GM21576 (cell line): Measurements from ENCODE around the gene SH3PXD2B.

Experiments used
- ATAC-seq: cut with Tn5 transposase; IDR thresholded peaks from one replicate; pipeline ENCODE4 v1.9.1; 2021; ENCODE audit warnings: mild to moderate bottlenecking, moderate library complexity; ENCODE audit not compliant: unreplicated experiment

SH3PXD2B gene

DNA sequence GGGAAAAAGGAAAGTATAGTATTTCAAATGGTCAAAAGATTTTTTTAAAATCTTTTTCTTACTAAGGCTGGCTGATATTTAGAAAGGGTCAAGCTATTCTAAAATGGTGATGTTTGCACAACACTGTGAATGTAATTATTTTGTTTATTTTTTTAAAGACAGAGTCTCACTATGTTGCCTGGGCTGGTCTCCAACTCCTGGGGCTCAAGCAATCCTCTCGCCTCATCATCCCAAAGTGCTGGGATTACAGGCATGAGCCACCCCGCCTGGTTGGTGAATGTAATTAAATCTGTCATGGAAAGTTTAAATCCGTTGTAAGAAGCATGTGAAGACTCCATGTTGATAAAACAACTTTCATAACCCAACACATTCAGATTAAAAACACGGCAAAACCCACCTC lies 173.4 kb downstream of the SH3PXD2B start:
- no peak for ATAC-seq

DNA sequence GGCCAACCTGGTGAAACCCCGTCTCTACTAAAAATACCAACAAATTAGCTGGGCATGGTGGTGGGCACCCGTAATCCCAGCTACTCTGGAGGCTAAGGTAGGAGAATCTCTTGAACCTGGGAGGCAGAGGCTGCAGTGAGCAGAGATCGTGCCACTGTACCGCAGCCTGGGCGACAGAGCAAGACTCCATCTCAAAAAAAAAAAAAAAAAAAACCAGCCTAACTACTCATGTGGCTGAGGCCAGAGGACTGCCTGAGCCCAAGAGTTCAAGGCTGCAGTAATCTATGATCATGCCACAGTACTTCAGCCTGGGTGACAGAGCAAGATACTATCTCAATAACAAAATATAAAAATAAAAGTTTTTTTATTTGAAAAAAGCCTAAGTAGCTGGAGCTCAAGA lies 174.0 kb downstream of the SH3PXD2B start:
- no peak for ATAC-seq

- ATAC-seq = no peak
Measured at GRCh38 chr5:172278356-172278755, 176.0 kb downstream of the SH3PXD2B start.

- no peak for ATAC-seq
Measured at GRCh38 chr5:172276214-172276613, 178.1 kb downstream of the SH3PXD2B start.
